HG03565 (cell line): ENCODE measurements around the gene EPHA2.

ENCODE experiments used
- ATAC-seq: cut with Tn5 transposase; IDR thresholded peaks from one replicate; pipeline ENCODE4 v1.9.1; 2021; ENCODE audit warnings: mild to moderate bottlenecking, moderate library complexity; ENCODE audit not compliant: unreplicated experiment

The EPHA2 gene

DNA sequence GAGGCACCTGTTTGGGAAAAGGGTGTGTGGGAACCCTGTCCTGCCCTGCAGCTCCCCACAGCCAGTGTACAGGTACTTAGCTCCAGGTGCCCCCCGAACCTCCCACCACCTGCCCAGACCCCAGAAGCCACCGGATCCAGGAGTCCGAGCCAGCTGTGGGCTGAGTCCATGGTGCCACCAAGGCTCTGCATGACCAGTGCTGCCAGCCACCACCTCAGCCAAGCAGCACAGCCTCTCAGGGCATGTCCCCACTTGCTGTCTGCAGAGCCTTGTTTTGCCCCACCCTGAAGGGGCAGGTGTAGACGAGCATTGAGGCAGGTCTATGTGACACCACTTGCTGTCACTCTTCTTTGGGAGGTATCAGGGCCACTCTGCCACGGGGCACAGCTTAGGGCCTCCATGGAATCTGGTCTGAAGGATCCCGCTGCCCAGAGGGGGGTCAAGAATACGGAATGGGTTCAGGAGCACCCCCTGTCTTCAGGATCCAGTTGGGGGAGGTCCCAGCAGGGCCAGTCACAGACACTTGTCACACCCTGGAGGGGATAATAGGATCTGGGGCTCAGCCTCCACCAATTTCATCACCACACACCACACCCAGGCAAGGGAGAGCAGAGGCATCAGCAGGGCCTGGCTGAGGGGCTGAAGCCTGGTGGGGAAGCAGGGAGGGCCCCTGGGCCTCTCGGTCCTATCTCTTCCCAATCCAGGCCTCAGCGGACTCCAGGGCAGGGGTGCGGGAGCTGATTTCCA lies 28.9 kb upstream of the EPHA2 start:
- ATAC-seq = no peak

DNA sequence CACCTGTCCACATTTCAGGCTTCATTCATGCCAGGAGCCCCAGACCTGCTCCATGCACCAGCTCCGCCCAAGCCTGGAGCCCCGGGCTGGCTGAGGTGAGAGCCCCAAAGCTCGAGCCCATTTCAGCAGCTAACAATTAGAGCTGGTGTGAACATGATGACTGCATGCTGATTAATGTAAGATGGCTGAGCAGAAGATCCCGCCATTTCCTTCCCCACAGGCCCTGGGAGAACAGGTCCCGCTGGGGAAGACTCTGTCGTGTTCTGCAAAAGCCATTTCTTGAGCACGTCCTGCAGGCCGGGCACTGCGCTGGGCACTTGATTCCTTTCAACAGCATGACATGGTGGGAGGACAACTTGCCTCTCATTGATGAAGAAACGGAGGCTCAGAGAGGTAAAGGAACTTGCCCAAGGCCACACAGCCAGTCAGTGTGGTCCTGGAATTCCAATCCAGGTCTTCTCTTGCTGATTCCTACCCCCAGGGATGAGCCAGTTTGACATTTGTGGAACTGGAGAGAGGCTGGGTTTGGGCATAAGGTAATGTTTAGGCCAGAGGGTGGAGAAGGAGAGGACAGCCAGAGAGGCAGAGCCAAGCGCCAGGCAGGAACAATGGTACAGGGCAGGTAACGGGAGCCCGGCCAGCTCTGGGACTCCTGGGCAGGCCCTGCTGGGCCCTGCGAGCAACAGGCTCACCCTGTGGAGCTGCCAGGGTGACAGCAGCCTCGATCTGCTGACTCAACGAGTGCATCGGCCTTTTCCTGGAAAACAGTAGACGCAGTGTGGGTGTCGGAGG lies 28.1 kb upstream of the EPHA2 start:
- ATAC-seq = no peak

- ATAC-seq = no peak
These were observed 27.3 kb upstream of the EPHA2 start for GRCh38 chr1:16183179-16183578.

GRCh38 chr1:16181887-16182719 lies 26.2 kb upstream of the EPHA2 start:
- no peak for ATAC-seq

GRCh38 chr1:16180291-16180824 lies 24.5 kb upstream of the EPHA2 start:
- no peak for ATAC-seq

DNA sequence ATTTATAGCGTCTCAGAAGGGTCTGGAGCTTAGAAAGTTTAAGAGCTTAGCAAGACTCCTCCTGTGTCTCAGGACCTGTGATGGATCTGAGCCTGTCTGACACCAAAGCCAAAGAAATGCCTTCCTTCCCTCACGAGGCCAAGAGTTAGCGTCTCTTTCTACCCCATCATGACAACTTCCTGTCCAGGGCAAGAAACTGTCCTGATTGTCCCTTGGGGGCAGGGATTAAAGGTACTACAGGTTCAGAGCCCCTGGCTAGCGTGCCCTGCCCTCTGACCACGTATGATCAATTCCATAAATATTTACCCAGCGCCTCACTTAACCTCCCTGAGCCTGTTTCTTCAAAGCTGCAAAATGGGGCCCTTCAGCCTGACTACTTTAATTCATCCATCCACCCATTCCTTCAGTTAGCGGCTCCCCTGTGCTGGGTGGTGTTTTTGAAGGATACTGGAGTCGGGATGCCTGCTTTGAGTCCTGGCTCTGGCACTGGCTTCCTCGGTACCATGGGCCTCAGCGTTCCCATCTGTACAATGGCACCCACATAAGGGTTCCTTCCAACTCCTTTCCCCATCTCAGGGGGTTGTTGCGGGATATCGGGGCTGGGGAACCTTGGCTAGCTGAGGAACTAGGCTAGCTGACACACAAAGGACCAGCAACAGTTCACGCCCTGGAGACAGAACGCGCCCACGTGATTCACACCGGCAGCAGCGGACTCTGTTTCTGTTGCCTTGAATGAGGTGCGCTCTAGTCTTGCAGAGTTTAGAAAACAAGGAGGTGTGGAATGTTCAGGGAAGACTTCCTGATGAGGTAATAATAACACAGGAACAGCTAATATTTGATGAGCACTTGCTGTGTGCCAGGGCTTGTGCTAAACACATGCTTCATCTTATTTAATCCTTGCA lies 23.0 kb upstream of the EPHA2 start:
- no peak for ATAC-seq

DNA sequence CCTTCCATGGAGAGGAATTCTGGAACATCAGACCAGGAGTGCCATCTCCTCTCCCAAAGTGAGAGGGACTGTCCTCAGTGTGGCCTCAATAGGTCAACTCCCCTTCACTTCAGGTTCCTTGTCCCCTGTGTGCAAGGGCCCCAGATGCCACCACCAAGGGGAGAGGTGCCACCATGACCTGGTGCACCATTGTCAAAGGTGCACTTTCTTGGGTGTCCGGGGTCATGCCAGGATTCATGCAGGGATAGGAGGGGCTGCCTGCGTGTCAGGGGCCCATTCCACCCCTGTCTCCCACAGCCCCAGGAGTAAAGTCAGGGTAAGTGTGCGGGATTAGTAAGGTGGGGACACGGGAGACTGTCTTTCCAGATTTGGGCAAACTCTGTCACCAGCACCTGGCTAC lies 21.4 kb upstream of the EPHA2 start:
- no peak for ATAC-seq

- no peak for ATAC-seq
These were observed 20.8 kb upstream of the EPHA2 start for GRCh38 chr1:16176653-16177052.

DNA sequence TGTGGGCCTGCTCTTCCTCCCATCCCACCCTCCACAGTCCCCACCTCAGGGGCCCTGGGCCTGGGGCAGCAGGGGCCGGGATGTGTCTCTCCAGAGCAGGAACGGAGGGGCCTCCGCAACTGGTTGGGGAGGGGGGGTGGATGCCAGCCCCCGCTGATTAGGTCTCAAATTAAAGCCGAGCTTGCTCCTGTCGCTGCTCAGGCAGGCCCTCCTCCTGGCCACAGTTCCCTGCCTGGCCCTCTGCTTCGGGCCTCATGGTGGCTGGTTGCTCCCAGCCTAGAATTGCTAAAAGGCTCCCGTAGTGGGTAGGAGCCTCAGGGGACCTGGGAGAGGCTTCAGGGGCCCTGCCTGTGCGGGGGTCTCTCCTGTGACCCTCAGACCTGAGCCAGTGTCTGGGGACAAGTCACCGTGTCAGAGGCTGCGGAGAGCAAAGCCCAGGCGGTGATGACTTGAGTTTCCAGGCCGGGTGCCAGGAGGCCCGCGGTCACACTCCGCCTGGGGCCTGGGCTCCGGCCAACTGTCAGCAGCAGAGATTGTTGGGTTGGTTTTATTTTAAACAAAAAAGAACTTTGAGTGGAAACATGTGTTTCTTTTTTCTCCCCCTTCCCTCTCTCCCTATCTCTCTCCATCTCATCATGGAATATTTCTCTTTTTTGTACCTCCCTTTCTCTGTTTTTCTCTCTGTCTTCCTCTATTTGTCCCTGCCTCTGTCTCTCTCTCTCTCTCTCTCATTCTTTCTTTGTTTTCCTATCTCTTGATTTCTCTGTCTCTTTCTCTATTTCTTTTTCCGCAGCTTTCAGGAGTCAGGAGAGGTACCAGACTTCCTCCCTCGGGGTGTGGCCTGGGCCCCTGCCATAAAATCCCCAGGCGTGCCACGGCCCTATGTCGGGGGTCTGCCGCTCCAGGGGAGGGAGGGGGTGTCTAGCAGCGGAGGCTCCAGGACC lies 20.0 kb upstream of the EPHA2 start:
- ATAC-seq = no peak

- ATAC-seq = no peak
These were observed 19.2 kb upstream of the EPHA2 start for GRCh38 chr1:16174886-16175598.

GRCh38 chr1:16174261-16174868 lies 18.5 kb upstream of the EPHA2 start:
- ATAC-seq = no peak

DNA sequence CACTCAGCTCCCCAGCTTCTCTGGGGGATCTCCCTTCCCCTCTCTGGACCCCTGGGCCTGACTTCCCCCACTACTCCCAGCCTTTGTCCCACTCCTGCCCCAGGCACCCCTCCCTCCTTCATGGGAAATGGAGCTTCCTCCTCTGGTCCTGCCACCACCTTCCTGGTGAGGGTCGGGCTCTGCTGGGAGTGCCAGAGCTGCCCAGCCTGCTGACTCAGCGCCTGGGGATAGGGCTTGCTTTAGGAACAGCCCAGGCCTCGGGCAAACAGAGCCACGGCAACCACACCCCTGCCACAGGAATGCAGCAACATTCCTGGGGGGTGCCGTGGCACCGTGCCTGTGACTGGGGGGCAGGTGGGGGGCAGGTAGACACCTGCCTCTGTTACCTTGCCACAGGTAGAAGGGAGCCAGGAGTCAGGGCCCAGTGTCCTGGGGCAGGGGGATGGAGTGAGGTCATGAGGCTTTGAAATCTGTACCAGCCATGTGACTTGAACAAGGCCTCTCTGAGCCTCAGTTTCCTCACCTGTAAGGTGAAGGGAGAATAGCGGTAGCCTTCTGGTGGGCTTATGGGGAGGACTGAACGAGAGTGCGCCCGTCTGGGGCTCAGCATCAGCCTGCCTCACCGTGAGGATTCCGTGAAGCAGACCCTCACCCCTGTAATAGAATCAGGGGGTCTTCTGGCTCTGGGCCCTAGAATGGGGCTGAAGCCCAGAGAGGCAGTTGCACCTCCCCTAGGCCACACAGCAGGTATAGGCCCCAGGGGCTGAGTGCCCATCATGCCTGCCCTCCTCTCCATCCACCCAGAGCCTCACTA lies 17.8 kb upstream of the EPHA2 start:
- ATAC-seq = no peak

GRCh38 chr1:16172964-16173446 lies 17.1 kb upstream of the EPHA2 start:
- ATAC-seq = no peak

DNA sequence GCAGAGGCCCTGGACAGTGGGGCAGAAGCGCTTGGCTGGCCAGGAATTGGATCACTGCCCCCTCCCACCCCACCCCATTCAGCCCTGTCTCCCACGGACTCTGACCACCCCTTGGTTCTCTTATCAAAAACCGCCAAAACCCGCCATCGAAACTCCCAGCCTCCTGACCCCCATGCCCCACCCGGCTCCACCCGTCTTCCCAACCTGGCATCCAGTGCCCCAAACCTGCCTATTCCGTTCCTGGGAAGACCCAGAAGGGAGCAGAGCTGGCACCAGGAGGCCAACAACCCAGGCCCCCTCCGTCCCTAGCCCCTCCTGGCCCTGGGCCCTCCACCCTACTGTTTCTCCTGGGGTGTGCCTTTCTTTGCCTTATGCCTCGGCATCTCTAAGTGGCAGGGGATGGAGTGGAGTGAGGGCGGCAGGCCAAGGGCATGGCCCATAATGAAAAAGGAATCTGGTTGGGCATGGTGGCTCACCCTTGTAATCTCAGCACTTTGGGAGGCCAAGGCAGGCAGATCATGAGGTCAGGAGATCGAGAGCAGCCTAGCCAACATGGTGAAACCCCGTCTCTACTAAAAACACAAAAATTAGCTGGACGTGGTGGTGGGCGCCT lies 16.5 kb upstream of the EPHA2 start:
- no peak for ATAC-seq

DNA sequence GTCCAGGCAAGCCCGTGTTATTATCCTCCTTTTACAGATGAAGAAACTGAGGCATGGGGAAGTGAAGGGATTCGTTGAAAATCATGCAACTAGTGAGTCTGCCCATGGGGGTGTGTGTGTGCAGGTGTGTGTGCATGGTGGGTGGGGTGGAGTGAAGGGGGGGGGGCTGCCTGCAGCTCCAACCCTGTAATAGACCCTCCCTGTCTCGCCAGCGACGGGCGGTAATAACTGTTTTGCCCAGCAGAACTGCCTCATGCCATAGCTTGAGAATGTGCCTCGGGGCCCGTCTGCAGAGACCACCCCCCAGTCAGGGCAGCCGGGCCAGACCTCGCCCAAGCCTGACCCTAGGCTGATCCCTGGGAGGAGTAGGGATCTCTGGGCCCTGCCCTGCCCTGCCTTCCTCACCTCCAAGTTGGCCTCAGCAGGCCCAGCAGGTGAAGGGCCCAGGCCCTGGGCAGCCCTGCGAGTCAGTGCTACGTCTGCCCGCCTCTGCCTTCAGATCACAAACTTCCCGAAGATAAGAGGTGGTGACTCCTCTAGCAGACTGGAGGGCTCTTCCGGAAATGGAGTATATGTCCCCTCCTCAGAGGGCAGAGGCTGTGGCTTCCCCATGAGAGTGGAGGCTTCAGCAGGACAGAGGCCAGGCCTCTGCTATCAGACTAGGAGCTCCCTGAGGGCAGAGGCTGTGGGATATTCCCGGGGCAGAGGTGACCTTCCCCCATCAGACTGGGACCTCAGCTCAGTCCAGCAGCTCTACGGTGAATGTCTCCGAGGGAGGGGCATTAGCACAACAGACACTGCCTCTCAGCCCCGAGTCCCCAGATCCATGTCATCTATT lies 15.7 kb upstream of the EPHA2 start:
- ATAC-seq = no peak

- no peak for ATAC-seq
These were observed 14.4 kb upstream of the EPHA2 start for GRCh38 chr1:16170283-16170673.
